Measurements from ENCODE around the gene SIX2.

The SIX2 gene

DNA sequence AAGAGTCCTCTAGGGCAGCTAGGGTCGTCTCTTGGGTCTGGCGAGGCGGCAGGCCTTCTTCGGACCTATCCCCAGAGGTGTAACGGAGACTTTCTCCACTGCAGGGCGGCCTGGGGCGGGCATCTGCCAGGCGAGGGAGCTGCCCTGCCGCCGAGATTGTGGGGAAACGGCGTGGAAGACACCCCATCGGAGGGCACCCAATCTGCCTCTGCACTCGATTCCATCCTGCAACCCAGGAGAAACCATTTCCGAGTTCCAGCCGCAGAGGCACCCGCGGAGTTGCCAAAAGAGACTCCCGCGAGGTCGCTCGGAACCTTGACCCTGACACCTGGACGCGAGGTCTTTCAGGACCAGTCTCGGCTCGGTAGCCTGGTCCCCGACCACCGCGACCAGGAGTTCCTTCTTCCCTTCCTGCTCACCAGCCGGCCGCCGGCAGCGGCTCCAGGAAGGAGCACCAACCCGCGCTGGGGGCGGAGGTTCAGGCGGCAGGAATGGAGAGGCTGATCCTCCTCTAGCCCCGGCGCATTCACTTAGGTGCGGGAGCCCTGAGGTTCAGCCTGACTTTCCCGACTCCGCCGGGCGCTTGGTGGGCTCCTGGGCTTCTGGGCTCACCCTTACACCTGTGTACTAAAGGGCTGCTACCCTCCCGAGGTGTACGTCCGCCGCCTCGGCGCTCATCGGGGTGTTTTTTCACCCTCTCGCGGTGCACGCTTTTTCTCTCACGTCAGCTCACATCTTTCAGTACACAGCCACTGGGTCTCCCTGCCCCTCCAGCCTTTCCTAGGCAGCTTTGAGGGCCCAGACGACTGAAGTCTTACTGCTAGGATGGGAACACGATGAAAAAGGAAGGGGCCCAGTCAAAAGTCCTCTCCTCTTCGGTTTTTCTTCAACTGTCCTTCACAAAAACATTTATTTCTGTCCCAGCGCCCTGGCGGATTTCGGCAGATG, 8.1 kb downstream of the SIX2 start:
- DNase-seq = no peak

GRCh38 chr2:45000341-45000901, 8.8 kb downstream of the SIX2 start:
- no peak for DNase-seq

DNA sequence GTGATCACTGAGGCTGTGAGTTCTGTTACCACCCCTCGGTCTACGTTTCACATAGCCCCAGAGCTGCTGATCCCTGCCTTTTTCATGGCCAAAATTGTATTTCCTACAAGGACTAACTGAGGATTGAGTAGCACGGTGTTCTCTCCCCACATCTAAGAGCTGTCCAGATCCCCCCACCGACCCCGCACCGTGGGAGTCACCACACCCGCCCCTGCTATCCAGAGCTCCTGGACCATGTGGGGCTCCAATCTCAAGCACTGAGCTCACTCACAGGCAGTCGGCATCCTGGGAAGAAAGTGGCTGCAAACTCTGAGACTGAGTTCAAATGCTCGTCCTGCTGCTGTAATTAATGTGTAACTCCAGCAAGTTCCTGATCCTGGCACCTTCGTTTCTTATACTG, 9.7 kb downstream of the SIX2 start:
- no peak for DNase-seq

GRCh38 chr2:44997963-44998362, 11.3 kb downstream of the SIX2 start:
- no peak for DNase-seq

DNA sequence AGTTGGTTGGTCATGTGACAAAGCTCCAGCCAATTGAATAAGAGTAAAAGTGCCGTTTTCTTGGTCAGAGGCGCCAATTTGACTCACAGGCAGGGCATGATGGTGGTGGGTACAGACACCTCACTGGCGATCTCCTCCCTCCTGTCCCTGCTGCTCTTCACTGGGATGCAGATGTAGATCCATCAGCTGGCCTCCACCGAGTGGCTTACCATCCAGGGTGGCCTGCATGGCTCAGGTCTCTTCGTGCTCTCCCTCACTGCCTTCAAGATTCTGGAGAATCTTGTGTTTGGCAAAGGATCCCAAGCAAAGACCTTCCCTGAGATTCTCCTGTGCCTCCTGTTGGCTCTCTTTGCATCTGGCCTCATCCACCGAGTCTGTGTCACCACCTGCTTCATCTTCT, 12.9 kb downstream of the SIX2 start:
- DNase-seq = no peak

DNA sequence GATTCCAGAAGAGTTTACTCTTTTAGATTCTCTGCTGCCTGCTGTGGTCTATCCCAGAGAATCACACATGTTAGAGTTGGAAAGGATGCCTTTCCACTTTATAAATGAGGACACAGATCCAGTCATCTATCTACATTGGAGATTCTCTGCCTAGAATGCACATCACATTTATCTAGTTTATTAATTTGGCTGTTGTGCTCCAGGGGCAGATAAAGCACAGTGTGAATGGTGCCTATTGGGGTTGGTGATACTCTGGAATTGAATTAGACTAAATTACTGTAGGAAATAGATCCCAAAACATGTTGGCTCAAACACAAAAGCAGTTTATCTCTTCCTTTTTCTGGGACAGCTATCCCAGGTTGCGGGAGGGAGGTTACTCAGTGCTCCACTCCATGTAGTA, 14.9 kb downstream of the SIX2 start:
- no peak for DNase-seq

DNA sequence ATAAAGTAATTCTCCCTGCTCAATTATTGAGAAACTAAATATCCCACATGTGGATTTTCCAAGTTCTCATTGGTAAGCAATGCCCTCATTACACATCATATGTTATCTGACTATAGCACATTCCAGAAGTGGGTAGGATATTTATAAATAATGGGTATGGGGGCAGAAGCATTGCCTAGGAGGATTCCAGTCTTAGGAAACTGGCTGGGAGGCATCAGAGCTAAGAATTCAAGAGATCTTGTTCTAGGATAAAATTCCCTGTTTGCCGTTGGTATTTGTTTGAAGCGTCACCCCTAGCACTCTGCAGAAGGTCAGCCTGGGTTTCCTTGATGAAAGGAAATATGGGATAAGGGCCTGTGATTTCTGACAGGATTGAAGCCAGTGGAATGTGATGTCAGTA, 20.1 kb downstream of the SIX2 start:
- DNase-seq = no peak

DNA sequence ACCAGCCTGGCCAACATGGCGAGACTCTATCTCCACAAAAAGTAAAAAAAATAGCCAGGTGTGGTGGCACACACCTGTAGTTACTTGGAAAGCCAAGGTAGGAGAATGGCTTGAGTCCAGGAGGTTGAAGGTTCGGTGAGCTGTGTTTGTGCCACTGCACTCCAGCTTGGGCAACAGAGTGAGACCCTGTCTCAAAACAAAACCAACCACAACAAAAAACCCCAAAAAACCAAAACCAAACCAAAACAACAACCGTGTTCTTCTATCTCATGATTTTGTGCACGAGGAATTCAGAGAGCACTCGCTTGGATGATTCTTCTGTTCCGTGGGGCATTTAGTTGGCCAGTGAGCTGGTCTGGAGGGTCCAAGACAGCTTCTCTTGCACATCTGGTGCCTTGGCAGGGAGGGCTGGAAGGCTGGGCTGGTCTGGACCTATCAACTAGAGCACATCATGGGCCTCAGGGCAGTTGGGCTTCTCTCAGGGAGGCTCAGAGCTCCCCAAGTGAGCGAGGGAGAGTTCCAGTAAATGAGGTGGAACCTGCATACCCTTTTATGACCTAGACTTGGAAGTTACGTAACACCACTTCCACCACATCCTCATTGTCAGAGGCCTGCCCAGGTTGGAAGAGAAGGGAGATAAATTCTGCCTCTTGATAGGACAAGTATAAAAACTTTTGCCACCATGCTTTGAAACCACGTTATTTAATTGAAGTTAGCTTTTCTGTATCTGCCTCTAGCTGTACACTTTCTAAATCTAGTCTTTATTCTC, 25.2 kb downstream of the SIX2 start:
- DNase-seq = no peak

- DNase-seq = peak; percentile 64
These were observed 27.5 kb downstream of the SIX2 start for GRCh38 chr2:44981714-44982108.

GRCh38 chr2:44980751-44981713, 28.2 kb downstream of the SIX2 start:
- DNase-seq = no peak

DNA sequence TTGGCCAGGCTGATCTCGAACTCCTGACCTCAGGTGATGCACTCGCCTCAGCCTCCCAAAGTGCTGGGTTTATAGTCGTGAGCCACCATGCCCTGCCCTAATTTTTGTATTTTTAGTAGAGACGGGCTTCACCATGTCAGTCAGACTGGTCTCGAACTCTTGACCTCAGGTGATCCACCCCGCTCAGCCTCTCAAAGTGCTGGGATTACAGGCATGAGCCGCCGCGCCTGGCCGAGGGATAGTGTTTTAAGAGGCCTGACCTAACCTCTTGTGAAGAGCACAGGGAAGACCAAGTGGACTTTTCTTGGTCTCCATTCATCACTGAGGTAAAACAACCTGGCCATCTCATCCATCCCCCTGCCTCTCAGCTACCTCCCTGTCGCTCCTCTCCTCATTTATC, 29.7 kb downstream of the SIX2 start:
- no peak for DNase-seq

- DNase-seq = no peak
These were observed 33.4 kb downstream of the SIX2 start for GRCh38 chr2:44975571-44976450.

GRCh38 chr2:44974064-44974715, 35.1 kb downstream of the SIX2 start:
- DNase-seq = peak; percentile 88

DNA sequence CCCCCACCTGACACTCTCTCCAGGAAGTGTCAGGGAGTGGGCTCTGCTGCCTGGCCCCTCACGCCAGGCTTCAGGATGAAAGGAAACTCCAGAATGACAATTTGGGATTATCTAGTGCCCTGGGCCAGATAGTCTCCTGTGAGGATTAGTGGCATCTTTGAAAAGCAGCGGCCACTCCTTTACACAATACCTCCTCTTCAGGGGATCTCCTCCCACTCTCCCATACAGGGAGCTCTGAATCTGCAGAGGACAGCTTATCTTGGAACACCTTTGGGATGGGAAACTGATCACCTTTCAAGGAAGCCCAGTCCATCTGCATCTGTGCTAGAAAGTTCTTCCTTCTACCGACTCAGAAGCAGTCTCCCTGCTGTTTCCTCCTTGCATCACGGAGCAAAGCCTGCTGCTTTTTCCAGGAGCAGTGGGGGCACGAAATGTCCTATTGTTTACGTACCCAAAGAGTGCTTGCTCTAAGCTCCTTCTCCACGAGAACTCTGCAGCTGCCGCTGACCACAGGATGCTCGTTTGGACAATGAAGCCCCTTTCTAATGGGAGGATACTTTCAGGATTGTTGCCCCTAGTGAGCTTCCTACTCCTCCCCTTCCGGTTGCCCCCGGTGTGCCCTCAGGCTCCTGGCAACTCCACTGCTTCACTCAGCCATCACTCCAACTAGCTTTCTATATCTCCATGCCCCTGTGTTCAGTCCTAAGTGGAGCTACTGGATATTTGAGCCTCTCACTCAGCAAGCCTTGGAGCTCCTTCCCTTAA, 36.3 kb downstream of the SIX2 start:
- no peak for DNase-seq

DNA sequence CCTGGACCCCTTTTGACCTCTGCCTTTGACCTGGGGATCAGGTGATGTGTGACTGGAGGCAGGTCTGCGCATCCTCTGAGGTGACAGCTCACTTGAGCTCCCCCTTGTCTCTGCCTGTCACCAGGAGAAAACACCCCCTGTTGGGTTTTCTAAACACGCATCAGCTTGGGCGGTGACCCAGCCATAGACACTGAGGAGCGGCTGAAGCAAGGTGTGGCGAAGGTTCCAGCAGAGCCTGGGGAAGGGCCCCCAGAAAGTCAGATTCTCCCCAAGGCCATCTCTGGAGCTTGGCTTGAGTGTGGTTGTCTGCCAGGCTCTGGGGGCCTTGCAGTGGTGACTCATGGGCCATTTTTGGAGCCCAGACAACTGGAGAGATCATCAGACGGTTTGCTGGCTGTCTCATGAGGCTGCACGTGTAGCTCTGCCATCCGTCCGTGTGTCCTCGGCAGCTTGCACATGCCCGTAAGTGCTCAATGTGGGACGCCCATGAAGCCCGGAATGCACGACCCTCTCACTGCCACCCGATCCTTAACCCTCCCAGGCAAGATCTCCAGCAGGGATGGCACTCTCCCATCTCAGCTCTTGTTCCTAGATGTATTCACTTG, 38.3 kb downstream of the SIX2 start:
- DNase-seq = no peak

GRCh38 chr2:44969936-44970335, 39.3 kb downstream of the SIX2 start:
- DNase-seq = no peak

- DNase-seq = no peak
These were observed 41.4 kb downstream of the SIX2 start for GRCh38 chr2:44967727-44968432.

DNA sequence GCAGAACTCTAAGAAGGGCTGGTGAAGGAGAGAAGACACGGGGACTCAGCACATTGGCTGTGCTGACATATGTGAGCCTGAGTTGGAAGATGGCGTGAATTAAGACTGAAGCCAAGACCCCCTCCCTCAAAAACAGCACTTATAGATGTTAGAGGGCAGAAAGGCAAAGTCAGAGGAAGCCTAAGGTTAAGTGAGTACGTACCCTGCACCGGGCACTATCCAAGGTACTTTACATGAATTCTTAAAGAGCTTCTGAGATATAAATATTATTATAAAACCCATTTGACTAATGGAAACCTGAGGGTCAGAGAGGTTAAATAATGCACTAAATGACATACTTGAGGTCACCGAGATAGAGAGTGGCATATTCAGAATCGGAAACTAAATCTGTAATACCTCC, 42.2 kb downstream of the SIX2 start:
- DNase-seq = no peak

GRCh38 chr2:44965684-44966083, 43.6 kb downstream of the SIX2 start:
- no peak for DNase-seq
